AG04450 (cell line): ENCODE measurements around the gene USP37. TPM values are rescaled to one million over a fixed set of nuclear protein-coding genes. Genes with fewer than 3 reads are reported as not detected.

Experiments
- CTCF ChIA-PET: fragments of 300-600, 350-600 bp; formaldehyde crosslinking; extraction: SDS; loops from one replicate; lab custom pipeline; 2022; ENCODE audit warnings: antibody characterized with exemption, inconsistent platforms; lab: Charles Lee
- POLR2A ChIA-PET: fragments of 350-600 bp; formaldehyde crosslinking; extraction: SDS; loops from one replicate; lab custom pipeline; 2021; ENCODE audit warnings: antibody characterized with exemption, inconsistent platforms; lab: Yijun Ruan, JAX
- DNase-seq: peaks from one replicate; pipeline ENCODE4 v3.0.0-alpha.2; 2011; ENCODE audit warnings: low read depth, low spot score
- H3K27ac ChIP-seq: one replicate; pipeline ENCODE4 v1.5.1; 2012; ENCODE audit warnings: low read depth, low read length, control low read depth
- H3K27me3 ChIP-seq: one replicate; pipeline ENCODE4 v1.6.0; 2012; ENCODE audit warnings: low read length; ENCODE audit not compliant: control insufficient read depth, insufficient read depth
- H3K4me3 ChIP-seq: 2 replicates; pipeline ENCODE4 v1.5.1; 2011; ENCODE audit warnings: mild to moderate bottlenecking, low read depth, low read length, control low read depth
- H3K9me3 ChIP-seq: 2 replicates; pipeline ENCODE4 v1.5.1; 2012; ENCODE audit warnings: low read length; ENCODE audit not compliant: control insufficient read depth, insufficient read depth
- polyA plus RNA-seq: library from polyadenylated mRNA; depleted of rRNA; stranded (reverse); fragments of >200 nt; gene quantifications from 2 replicates; pipeline ENCODE4 v1.2.3, GENCODE V29; 2011
- TF ChIP-seq, protein P1 (sequence below): IDR thresholded peaks from 2 replicates; pipeline ENCODE4 v1.5.1; 2011; ENCODE audit warnings: low read depth, low read length, control low read depth, inconsistent platforms

Gene USP37
- polyA plus RNA-seq, 1 experiment = 4.9 TPM

GRCh38 chr2:218508299-218508698 is 59.9 kb downstream of the USP37 start:
- DNase-seq = no peak
- Histone ChIP-seq H3K4me3 (no peak overlapping the region), H3K27ac (no peak overlapping the region), H3K27me3 (no peaks in the 10 kb centered on the region), H3K9me3 (no peaks in the 10 kb centered on the region; the same call in 1 of the 2 replicates)
- TF ChIP-seq, protein P1, sequence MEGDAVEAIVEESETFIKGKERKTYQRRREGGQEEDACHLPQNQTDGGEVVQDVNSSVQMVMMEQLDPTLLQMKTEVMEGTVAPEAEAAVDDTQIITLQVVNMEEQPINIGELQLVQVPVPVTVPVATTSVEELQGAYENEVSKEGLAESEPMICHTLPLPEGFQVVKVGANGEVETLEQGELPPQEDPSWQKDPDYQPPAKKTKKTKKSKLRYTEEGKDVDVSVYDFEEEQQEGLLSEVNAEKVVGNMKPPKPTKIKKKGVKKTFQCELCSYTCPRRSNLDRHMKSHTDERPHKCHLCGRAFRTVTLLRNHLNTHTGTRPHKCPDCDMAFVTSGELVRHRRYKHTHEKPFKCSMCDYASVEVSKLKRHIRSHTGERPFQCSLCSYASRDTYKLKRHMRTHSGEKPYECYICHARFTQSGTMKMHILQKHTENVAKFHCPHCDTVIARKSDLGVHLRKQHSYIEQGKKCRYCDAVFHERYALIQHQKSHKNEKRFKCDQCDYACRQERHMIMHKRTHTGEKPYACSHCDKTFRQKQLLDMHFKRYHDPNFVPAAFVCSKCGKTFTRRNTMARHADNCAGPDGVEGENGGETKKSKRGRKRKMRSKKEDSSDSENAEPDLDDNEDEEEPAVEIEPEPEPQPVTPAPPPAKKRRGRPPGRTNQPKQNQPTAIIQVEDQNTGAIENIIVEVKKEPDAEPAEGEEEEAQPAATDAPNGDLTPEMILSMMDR = no peak
- ChIA-PET POLR2A (no interaction called here), CTCF (no interaction called here)

DNA sequence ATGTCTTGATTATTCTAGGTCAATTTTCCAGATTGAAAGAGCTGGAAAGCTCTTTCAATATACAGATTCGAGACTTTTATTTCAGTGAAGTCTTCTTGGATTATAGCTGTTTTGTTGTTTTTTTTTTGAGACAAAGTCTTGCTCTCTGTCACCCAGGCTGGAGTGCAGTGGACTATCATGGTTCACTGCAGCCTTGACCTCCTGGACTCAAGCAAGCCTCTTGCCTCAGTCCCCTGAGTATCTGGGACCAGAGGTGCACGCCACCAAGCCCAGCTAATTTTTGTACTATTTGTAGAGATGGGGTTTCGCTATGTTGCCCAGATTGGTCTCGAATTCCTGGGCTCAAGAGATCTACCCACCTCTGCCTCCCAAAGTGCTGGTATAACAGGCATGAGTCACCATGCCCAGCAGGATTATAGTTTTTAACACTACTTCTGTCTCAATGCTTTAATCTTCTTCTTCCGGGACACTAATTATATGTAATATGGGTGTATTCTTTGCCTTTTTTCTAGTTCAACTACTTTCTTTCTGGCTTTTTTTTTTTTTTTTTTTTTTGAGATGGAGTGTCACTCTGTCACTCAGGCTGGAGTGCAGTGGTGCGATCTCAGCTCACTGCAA is 62.3 kb downstream of the USP37 start:
- TF ChIP-seq, protein P1 = no peak
- ChIA-PET CTCF (no interaction called here), POLR2A (no interaction called here)
- no peaks in the 10 kb centered on the region for H3K27me3 ChIP-seq
- no peaks in the 10 kb centered on the region for H3K9me3 ChIP-seq
- no peak for DNase-seq
- H3K4me3 ChIP-seq = no peak overlapping the region
- no peak overlapping the region for H3K27ac ChIP-seq

GRCh38 chr2:218501665-218502064 is 66.5 kb downstream of the USP37 start:
- CTCF ChIA-PET = interaction anchor here (1.6 kb wide), 1 partner anchor 15 kb away, joined by 5 read pairs; no protein-coding TSS in a partner anchor
- Histone ChIP-seq H3K4me3 (no peak overlapping the region), H3K27ac (no peak overlapping the region), H3K9me3 (no peaks in the 10 kb centered on the region), H3K27me3 (no peaks in the 10 kb centered on the region)
- peak; percentile 23 for DNase-seq
- POLR2A ChIA-PET = interaction anchor here (0.6 kb wide), 1 partner anchor 93 kb away, joined by 4 read pairs; no protein-coding TSS in a partner anchor
- TF ChIP-seq, protein P1 = no peak

GRCh38 chr2:218500501-218501060 is 67.6 kb downstream of the USP37 start:
- Histone ChIP-seq H3K9me3 (no peaks in the 10 kb centered on the region), H3K27me3 (no peaks in the 10 kb centered on the region), H3K4me3 (no peak overlapping the region), H3K27ac (no peak overlapping the region)
- no peak for DNase-seq
- ChIA-PET POLR2A (interaction anchor here (0.7 kb wide), 1 partner anchor 75 kb away, joined by 4 read pairs; no protein-coding TSS in a partner anchor), CTCF (no interaction called here)
- TF ChIP-seq, protein P1 = no peak

DNA sequence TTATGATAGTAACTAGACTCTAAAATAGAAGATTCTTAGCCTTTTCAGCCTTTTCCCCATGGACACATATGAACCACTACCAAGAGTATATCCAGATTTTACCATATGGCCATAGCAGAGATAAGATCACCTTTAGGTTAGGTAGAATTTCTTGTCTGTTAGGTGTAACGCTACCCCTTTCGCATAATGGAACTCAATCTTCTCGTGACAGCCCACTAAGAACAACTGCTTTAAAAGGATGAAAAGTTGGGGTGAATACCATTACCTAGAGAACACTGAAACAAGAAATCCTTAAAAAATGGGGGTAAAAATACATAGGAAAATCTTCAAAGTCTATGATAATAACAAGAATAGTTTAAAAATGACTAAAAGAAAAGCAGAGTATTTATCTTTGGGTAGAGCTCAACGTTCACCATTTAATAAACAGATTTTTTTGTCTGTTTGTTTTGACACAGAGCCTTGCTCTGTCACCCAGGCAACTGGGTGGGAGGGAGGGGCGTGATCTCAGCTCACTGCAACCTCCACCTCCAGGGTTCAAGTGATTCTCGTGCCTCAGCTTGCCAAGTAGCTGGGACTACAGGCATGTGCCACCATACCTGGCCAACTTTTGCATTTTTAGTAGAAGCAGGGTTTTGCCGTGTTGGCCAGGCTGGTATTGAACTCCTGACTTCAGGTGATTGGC is 82.0 kb downstream of the USP37 start:
- Histone ChIP-seq H3K4me3 (no peak overlapping the region), H3K27me3 (no peaks in the 10 kb centered on the region), H3K9me3 (no peaks in the 10 kb centered on the region), H3K27ac (no peak overlapping the region)
- CTCF ChIA-PET = no interaction called here
- TF ChIP-seq, protein P1 = no peak
- DNase-seq = no peak
- POLR2A ChIA-PET = no interaction called here
